ENCODE data around the gene SP7.
"Not testable (repeated sequence)": the region's sequence is repeated elsewhere in the genome, so short reads cannot be mapped to it uniquely, and the experiment has no call there.

SP7 gene

GRCh38 chr12:53345486-53346188, 9.5 kb upstream of the SP7 start:
- no peak for DNase-seq

GRCh38 chr12:53344824-53345485, 8.8 kb upstream of the SP7 start:
- peak; percentile 43 to 69 (median 58) for DNase-seq

GRCh38 chr12:53344487-53344823, 8.3 kb upstream of the SP7 start:
- peak in 1 of 6 experiments; percentile 38 for DNase-seq

GRCh38 chr12:53343969-53344368, 7.8 kb upstream of the SP7 start:
- peak in 4 of 6 experiments; percentile 10 to 44 (median 30) for DNase-seq

GRCh38 chr12:53343449-53343848, 7.3 kb upstream of the SP7 start:
- DNase-seq, result no peak

- DNase-seq, result no peak
Observed at GRCh38 chr12:53340398-53340797, 4.2 kb upstream of the SP7 start.

- DNase-seq, result no peak
Observed at GRCh38 chr12:53338916-53339315, 2.8 kb upstream of the SP7 start.

- no peak for DNase-seq
Observed at GRCh38 chr12:53338017-53338416, 1.9 kb upstream of the SP7 start.

GRCh38 chr12:53334822-53335221, 1.3 kb downstream of the SP7 start:
- no peak for DNase-seq

GRCh38 chr12:53333845-53334244, 2.3 kb downstream of the SP7 start:
- DNase-seq, result no peak

GRCh38 chr12:53333289-53333688, 2.9 kb downstream of the SP7 start:
- no peak for DNase-seq

- no peak for DNase-seq
Observed at GRCh38 chr12:53332744-53333143, 3.4 kb downstream of the SP7 start.

- DNase-seq, result not testable (repeated sequence)
Observed at GRCh38 chr12:53332339-53332738, 3.8 kb downstream of the SP7 start.

GRCh38 chr12:53330671-53331070, 5.5 kb downstream of the SP7 start:
- no peak for DNase-seq

GRCh38 chr12:53328043-53328435, 8.1 kb downstream of the SP7 start:
- no peak for DNase-seq

GRCh38 chr12:53327435-53328042, 8.6 kb downstream of the SP7 start:
- DNase-seq, result no peak

GRCh38 chr12:53326460-53327185, 9.5 kb downstream of the SP7 start:
- no peak for DNase-seq

- DNase-seq, result peak in 3 of 6 experiments; percentile 16 to 24 (median 23)
Observed at GRCh38 chr12:53325511-53326061, 10.6 kb downstream of the SP7 start.

- peak; percentile 51 to 80 (median 68) for DNase-seq
Observed at GRCh38 chr12:53324779-53325510, 11.2 kb downstream of the SP7 start.

- peak; percentile 22 to 90 (median 58) for DNase-seq
Observed at GRCh38 chr12:53324113-53324778, 11.9 kb downstream of the SP7 start.

GRCh38 chr12:53320352-53321195, 15.6 kb downstream of the SP7 start:
- no peak for DNase-seq
